ENCODE data around the gene CSH1.

CSH1 gene

GRCh38 chr17:63853260-63853659, 43.1 kb downstream of the CSH1 start:
- in situ Hi-C loops (cut with MboI; ENCODE audit: low pct_unique_long_range_greater_than_20kb, low sequenced_read_pairs, unreplicated experiment): no loop called here

GRCh38 chr17:63850401-63850800, 46.0 kb downstream of the CSH1 start:
- in situ Hi-C loops (cut with MboI; ENCODE audit: low pct_unique_long_range_greater_than_20kb, low sequenced_read_pairs, unreplicated experiment): no loop called here
- no peak for TF ChIP-seq CTCF (IDR thresholded peaks at IDR 0.05; ENCODE audit: extremely low read depth, insufficient read depth, missing control alignments)
- DNase-seq (ENCODE audit: low spot score): no peak

More at GRCh38 chr17:63853260-63853659, 43.1 kb downstream of the CSH1 start:
- no peak for DNase-seq (ENCODE audit: low spot score)
- TF ChIP-seq CTCF (IDR thresholded peaks at IDR 0.05; ENCODE audit: extremely low read depth, insufficient read depth, missing control alignments): no peak

GRCh38 chr17:63848834-63849689, 47.3 kb downstream of the CSH1 start:
- TF ChIP-seq CTCF (IDR thresholded peaks at IDR 0.05; ENCODE audit: extremely low read depth, insufficient read depth, missing control alignments): peak; percentile 83
- in situ Hi-C loops (cut with MboI; ENCODE audit: low pct_unique_long_range_greater_than_20kb, low sequenced_read_pairs, unreplicated experiment): loop anchor here (25.0 kb wide), 1 partner anchor 412 kb away; the partner anchor contains the start of gene CYB561
- DNase-seq (ENCODE audit: low spot score): peak; percentile 96

GRCh38 chr17:63847525-63848249, 48.7 kb downstream of the CSH1 start:
- no peak for TF ChIP-seq CTCF (IDR thresholded peaks at IDR 0.05; ENCODE audit: extremely low read depth, insufficient read depth, missing control alignments)
- DNase-seq (ENCODE audit: low spot score): no peak
- in situ Hi-C loops (cut with MboI; ENCODE audit: low pct_unique_long_range_greater_than_20kb, low sequenced_read_pairs, unreplicated experiment): loop anchor here (25.0 kb wide), 1 partner anchor 410 kb away; the partner anchor contains the start of gene CYB561

GRCh38 chr17:63845509-63845908, 50.9 kb downstream of the CSH1 start:
- TF ChIP-seq CTCF (IDR thresholded peaks at IDR 0.05; ENCODE audit: extremely low read depth, insufficient read depth, missing control alignments): no peak
- DNase-seq (ENCODE audit: low spot score): no peak
- in situ Hi-C loops (cut with MboI; ENCODE audit: low pct_unique_long_range_greater_than_20kb, low sequenced_read_pairs, unreplicated experiment): loop anchor here (25.0 kb wide), 1 partner anchor 408 kb away; the partner anchor contains the start of gene CYB561
